ENCODE results near the gene PGAM5.
"Not testable (repeated sequence)": the region's sequence is repeated elsewhere in the genome, so short reads cannot be mapped to it uniquely, and the experiment has no call there.

PGAM5 gene

DNA sequence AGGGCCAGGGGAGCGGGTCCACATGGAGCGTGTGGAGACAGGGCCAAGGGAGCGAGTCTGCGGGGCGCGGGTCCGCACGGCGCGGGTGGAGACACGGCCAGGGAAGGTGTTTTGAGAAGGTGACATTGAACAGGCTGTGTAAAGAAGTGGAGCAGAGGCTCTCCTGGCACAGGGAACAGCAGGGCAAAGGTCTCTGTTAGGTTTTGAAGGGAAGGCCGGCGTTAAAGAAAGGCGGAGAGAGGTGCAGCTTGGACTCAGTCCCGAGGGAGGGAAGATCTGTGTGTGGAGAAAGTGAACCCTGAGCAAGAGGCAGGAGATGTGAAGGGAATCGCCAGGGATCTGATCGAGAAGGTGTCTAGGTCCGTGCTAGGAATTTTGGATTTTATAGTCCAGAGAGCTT lies 21.4 kb upstream of the PGAM5 start:
- no peak for DNase-seq

DNA sequence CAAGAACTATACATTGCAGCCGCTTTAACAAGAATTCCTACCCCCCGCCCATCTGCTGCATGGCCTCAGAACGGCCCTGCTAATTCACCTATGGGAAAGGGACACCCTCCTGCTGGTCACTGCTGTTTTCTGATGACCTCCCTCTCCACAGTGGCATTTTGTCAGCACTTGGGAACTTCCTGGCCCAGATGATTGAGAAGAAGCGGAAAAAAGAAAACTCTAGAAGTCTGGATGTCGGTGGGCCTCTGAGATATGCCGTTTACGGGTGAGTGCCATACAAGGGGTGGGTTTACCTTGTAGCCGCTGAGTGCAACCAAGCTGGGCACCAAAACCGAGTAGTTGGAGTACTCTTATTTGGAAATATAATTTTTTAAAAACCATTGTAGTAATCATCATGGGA lies 20.5 kb upstream of the PGAM5 start:
- no peak for DNase-seq

DNA sequence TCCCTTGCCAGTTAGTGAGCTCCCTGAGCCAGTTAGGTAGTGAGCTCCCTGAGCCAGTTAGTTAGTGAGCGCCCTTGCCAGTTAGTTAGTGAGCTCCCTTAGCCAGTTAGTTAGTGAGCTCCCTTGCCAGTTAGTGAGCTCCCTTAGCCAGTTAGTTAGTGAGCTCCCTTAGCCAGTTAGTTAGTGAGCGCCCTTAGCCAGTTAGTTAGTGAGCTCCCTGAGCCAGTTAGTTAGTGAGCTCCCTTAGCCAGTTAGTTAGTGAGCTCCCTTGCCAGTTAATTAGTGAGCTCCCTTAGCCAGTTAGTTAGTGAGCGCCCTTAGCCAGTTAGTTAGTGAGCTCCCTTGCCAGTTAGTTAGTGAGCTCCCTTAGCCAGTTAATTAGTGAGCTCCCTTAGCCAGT lies 18.6 kb upstream of the PGAM5 start:
- not testable (repeated sequence) for DNase-seq

DNA sequence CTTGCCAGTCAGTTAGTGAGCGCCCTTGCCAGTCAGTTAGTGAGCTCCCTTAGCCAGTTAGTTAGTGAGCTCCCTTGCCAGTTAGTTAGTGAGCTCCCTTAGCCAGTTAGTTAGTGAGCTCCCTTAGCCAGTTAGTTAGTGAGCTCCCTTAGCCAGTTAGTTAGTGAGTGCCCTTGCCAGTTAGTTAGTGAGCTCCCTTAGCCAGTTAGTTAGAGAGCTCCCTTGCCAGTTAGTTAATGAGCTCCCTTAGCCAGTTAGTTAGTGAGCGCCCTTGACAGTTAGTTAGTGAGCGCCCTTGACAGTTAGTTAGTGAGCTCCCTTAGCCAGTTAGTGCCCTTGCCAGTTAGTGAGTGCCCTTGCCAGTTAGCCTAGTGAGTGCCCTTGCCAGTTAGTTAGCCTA lies 15.8 kb upstream of the PGAM5 start:
- not testable (repeated sequence) for DNase-seq

DNA sequence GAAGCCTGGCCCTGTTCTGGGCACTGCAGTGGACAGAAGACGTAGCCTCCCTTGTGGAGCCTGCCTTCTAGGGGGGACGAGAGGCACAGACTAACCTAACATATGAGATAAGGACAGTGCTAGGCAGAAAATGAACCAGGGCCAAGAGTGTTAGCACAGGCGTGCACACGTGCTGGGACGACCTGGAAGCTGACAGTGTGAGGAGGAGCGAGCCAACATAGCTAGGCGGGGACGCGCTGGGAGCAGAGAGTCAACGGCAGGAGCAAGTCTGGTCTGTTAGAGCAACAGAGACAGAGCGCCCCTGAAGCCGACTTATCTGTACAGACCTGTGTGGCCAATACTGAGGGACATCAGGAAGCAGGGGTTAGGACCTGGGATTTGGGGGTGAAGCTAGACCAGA lies 15.2 kb upstream of the PGAM5 start:
- no peak for DNase-seq

DNA sequence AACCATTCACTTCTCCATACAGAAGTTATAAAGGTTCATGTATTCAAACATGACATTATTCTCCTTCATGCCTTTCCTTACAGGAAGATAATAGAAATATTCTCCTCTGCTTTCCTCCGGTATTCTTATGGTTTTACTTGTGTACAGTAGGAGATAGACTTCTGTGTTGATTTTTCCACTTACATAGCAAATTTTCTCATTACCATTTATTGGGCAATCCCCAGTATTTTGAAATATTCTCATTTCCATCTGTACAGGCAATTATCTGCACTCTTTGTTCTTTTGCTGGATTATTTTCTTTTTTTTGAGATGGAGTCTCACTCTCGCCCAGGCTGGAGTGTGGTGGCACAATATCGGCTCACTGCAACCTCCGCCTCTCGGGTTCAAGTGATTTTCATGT lies 12.3 kb upstream of the PGAM5 start:
- DNase-seq: no peak

DNA sequence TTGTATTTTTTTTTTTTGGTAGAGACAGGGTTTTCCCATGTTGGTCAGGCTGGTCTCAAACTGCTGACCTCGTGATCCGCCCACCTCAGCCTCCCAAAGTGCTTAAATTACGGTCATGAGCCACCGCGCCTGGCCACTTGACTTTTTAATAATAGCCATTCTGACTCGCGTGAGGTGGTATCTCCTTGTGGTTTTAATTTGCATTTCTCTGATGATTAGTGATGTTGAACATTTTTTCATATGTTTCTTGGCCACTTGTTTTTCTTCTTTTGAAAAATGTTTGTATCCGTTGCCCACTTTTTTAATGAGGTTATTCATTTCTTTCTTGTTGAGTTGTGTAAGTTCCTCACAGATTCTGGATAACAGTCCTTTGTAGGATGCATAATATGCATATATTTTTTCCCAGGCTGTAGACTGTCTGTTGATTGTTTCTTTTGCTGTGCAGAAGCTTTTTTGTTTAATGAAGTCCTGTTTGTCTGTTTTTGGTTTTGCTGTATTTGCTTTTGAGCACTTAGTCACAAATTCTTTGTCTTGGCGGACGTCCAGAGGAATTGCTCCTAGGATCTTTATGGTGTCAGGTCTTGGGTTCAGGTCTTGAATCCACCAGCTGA lies 10.3 kb upstream of the PGAM5 start:
- DNase-seq: no peak

DNA sequence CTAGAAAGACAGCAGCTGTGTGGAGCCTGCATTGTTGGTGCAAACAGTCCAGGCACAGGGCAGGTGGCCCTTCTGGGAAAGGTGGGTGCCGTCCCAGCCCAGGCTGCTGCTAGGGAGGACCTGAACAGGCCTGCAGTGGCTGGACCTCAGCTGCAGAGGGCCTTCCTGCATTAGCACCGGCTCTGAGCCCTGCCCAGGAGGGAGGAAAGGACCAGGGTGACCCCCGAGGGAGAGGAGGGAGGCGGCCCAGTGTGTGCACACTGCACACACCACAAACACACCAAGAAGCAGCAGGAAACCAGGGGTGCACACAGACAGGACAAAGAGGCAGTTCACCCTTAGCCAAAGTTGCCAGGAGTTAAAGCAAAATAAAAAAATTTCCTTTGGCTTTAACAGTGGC lies 8.0 kb upstream of the PGAM5 start:
- no peak for DNase-seq

DNA sequence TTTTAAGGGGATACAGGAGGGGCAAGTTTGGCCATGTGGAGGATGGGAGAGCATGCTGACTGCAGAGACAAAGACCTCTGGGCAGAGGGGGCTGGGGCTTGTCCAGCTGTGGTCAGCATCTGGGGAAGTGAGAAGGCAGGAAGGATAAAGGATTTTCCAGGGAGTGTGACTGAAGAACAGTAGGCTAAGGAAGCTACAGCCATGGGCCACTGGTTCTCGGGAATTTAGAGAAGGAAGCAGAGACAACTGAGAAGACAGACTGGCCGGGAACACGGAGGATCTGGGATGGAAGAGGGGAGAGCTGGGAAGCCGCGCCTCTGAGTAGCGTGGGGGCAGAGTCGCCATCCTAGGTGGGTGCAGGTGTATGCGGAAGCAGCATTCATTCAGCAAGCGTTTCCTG lies 7.0 kb upstream of the PGAM5 start:
- DNase-seq: no peak

DNA sequence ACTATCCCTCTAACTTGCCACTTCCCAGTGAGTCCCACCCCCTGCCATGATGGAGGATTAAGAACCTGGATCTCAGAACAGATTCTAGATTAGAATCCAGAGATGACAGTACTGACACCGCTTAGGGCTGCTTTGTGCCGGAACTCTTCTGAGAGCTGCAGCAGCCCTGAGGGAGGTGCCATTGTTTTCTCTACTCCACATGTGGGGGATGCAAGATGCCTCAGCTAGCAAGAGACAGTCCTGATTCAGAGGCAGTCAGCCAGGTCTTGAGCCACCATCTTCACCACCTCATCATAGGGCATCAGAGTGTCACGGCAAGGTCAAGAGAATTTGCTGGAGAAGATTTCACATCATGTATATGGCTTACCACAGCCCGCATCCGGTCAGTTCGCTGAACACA lies 3.4 kb upstream of the PGAM5 start:
- DNase-seq: no peak

DNA sequence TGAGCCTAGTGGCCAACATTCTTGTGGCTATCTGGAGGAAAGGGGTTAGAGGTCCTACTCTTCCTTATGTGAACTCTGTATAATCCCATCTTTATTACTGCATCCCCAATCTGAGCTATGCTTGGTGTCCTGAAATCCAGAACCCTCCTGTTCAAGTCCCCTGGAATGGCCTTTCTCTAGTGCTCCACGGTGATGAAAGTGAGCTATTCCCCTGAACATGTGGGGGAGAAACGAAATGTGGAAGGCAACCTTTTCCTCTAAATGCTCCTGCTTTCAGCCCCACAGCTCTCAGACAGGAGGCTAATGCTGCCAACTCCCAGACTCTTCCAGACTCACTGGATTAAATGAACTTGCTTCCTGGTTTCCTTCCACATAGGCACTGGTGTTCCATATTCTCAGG lies 2.5 kb upstream of the PGAM5 start:
- DNase-seq: no peak

DNA sequence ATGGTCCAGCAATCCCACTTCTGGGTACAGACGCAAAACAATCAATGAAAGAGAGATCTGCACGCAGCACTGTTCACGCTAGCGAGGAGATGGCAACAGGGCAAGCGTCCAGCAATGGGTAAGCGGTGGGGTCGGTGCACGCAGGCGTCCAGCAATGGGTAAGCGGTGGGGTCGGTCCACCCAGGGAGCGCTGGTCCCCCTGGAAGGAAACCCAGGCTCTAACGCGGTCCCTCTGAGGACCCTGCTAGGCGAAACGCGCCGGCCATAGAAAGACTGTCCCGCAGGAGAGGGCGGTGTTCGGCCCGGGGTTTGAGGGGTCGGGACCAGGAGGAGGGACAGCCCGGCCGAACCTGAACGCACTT lies 618 bp upstream of the PGAM5 start:
- DNase-seq: no peak

DNA sequence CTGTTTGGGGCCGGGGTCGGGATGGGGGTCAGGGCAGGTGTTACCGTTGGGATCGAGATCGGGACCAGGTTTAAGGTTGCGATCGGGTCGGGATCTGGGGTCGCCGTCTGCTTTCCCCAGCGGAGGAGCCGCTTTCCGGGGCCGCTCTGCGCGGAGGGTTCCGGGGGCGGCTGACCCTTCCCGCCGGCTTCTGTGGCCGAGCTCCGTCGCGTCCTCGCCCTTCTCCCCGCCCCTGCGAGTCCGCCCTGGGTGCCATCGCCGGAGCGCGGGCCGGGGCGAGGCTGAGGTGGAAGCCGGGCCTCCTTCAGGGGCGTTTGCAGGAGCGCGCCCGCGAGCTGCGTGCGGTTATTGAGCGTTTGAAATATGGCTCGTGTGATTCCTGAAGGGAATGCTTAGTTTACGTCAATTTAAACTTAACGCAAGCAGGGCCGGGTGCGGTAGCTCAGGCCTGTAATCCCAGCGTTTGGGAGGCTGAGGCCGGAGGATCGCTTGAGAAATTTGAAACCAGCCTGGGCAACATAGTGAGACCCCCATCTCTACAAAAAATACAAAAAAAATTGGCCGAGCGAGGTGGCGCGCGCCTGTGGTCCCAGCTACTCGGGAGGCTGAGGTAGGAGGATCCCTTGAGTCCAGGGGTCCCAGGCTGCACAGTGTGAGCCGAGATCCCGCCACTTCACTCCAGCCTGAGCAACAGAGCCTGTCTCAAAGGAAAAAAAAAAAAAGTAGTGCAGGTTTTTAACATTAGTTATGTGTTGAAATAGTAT lies 620 bp downstream of the PGAM5 start:
- no peak for DNase-seq

DNA sequence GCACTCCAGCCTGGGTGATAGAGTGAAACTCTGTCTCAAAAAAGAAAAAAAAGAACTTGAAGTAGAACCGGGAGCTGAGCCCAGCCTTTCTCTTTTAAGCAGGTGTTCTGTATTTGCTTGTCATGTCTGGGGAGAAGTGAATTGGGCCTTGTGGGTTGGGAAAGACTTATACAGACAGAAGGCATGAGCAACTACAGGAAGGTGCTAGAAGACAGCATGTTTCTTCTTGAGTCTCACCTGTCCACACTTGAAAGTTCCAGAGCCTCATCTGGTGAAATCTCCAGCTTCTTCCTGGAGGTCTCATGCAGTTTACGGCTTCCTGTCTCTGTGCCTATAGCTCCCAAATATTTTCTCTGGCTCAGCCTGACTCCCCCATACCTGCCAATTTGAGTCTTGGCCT lies 2.5 kb downstream of the PGAM5 start:
- DNase-seq: no peak

DNA sequence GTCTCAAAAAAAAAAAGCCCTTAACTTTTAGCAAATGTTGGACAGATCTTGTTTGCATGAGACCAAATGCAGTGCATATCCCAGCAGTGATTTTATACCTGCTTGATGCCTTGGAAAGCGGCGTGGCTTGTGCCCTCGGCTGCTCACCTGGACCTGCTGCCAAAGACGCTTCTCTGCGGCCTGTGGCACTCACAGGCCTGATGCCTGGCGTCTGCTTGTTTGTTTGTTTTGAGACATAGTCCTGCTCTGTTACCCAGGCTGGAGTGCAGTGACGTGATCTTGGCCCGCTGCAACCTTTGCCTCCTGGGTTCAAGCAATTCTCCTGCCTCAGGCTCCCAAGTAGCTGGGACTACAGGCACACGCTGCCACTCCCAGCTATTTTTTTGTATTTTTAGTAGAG lies 5.2 kb downstream of the PGAM5 start:
- DNase-seq: no peak

DNA sequence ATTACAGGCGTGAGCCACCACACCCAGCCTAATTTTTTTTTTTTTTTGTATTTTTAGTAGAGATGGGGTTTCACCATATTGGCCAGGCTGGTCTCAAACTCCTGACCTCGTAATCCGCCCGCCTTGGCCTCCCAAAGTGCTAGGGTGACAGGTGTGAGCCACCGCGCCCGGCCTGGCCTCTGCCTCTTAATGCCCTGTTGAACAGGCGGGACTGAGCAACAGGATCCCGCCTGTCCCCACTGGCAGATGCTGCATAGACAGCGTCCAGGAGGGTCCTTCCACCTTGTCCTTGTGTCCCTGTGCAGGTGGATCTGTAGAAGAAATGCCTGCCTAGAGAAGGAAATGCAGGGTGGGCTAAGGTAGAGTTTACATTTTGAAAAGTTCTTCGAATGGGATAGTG lies 5.7 kb downstream of the PGAM5 start:
- no peak for DNase-seq

DNA sequence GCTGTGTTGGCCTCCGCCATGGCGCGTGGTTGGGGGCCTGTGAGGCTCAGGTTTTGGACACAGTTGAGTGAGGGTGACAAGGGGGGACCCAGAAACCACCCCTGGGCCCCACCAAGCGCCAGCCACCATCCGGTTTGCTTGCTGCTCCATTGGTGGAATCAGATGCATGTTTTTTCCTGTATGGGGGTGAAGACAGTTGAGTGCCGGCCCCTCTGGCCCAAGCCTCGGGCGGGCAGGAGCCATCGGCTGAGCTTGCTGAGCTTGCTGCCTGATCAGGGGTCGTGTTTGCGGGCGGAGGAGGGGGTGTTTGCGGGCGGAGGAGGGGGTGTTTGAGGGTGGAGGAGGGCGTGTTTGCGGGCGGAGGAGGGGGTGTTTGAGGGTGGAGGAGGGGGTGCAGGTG lies 6.4 kb downstream of the PGAM5 start:
- no peak for DNase-seq

DNA sequence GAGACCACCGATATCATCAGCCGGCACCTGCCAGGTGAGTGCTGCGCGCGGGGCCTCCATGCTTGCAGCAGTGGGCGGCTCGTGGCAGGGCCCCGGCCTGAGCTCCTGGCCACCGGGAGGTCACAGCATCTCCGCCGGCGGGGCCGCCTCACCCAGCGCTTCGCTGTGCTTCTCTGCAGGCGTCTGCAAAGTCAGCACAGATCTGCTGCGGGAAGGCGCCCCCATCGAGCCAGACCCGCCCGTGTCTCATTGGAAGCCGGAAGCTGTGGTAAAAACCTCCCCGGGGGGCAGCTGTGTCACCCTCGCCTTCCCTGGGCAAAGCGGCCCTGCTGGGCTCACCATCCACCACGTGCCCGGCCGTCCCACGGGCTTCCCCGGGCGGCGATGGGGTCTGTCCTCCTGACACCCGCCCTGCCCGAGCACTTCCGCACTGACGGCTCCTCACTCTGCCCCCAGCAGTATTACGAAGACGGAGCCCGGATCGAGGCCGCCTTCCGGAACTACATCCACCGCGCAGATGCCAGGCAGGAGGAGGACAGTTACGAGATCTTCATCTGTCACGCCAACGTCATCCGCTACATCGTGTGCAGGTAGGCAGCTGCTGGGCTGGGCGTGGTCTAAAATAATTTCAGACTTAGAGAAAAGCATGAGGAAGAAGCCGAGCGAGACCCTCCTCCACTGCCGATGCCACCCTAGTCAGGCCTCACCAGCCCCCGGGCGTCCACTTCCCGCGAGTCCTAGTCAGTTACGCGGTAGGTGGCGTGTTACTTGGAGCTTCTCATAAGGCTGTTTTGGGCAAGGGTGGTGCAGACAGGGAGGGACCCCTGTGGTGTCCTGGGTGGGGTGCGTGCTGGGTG lies 7.1 kb downstream of the PGAM5 start:
- DNase-seq: no peak

DNA sequence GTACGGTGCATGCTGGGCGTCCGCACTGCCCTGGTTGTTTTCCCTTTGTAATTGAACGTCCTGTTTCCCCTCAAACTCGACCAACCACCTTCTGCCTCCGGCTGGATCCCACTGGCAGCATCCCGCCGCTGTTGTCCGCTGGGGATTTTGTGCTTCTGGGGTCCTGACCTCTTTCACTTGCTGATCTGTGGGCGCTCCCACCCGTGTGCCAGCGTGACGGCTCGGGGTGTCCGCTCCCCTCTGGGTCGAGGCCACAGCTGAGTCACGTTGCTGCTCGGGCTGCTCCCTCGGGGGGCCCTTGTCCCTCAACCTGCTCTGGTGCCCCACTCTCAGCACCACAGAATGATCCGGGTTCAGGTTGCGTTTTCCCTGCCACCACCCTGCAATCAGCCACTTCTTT lies 8.0 kb downstream of the PGAM5 start:
- no peak for DNase-seq

DNA sequence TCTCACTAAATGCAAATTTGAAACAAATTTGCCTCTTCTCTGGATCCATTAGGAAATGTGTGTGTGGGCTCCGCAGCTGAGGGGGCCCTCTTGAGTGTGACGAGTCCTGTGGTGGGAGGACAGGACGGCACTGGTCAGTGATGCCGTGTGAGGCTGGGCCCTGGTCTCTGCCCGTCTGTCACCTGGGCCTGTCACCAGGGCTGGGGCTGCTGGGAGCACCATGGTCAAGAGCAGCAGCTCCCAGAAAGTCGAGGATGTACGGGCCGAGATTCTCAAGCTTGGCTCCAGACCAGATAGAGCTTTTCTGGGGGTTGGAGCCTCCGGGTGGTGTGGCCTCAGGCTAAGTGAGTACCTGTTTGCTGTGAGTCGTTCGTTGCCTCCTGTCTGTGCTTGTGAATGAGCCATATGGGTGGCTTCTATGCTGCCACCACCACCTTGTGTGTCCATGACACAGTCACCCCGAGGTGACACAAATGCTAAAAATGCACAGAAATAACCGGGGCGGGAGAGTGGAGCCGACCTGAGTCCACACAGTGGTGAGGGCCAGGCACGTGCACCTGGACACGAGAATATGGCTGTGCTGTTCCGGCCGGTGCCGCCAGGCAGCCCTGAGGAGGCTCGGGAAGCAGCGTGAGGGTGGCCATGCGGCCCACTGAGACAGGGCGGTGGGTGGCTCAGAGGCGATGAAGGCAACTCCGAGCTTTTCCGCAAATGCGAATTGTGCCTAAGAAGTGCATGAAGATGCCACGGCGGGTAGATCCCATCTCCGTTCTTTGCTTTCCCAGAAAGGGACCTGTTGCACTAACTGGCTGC lies 8.7 kb downstream of the PGAM5 start:
- DNase-seq: no peak

DNA sequence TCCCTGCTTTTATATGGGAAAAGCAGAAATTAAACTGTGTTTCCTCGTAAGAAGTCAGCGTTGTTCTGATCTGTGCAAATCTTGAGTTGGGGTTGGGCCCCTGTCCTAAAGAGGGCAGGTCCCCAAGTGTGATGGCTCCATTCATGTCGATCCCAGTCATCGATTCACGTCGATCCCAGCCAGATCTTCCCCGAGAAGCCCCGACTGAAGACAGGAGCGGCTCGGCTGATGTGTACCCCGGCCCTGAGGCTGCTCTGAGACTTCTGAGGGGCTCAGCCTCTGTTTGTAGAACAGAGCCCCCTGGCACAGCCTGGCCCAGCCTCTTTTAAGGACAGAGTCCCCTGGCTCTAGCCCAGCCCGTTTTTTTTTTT lies 9.3 kb downstream of the PGAM5 start:
- DNase-seq: no peak

DNA sequence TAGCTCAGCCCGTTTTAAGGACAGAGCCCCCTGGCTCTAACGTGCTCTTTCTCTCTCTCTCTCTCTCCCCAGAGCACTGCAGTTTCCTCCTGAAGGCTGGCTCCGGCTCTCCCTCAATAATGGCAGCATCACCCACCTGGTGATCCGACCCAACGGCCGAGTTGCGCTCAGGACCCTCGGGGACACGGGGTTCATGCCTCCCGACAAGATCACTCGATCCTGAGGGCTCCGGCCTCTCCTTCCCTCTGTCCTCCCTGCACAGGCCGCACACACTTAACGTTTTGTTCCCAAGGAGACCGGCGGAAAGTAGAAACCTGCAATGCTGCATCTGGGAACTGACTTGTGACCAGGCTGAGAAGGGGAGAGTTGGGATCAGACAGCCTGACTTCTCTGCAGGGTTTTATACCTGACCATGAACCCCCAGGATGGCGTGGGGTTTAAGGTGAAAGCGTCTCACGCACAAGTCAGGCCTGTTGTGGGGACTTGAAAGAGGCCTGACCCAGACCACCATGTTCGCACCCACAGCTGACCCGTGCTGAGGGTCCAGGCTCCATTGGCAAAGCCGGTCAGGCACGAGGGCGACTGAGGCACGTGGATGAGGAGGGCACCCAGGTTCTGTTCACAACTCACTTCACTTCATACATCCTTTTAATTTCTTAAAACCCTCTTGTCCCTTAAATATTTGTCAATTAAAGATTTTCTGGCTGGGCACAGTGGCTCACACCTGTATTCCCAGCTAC lies 10.1 kb downstream of the PGAM5 start:
- DNase-seq: no peak

Data from KG1 (cell line).